ENCODE measurements around the gene KCNT1. TPM values are rescaled to one million over a fixed set of nuclear protein-coding genes. Genes with fewer than 3 reads are reported as not detected.

Gene KCNT1
- total RNA-seq, 1 donor from 2014 or later = not detected

- Mint-ChIP-seq H3K9me3 (ENCODE audit: unreplicated experiment) (peaks cover 2% of the 10 kb centered on the region), H3K27ac (ENCODE audit: unreplicated experiment) (no peak overlapping the region), H3K4me3 (ENCODE audit: unreplicated experiment) (no peak overlapping the region), H3K27me3 (ENCODE audit: low read depth, unreplicated experiment) (peaks cover 31% of the 10 kb centered on the region), H3K4me1 (ENCODE audit: low read depth, unreplicated experiment) (no peaks in the 10 kb centered on the region), H3K36me3 (ENCODE audit: low read depth, unreplicated experiment) (no peaks in the 10 kb centered on the region)
- Histone ChIP-seq H2AFZ (ENCODE audit: low read depth, low read length) (no peak overlapping the region), H3K9me3 (ENCODE audit: insufficient read depth, low read depth, low read length) (peaks cover 5% of the 10 kb centered on the region), H3K27ac (ENCODE audit: low read depth, low read length) (no peak overlapping the region), H3K27me3 (ENCODE audit: insufficient read depth, low read length) (no peaks in the 10 kb centered on the region), H3K4me1 (ENCODE audit: insufficient read depth, low read length) (no peaks in the 10 kb centered on the region), H3K4me3 (ENCODE audit: insufficient read depth, low read depth, low read length) (no peak overlapping the region), H4K20me1 (ENCODE audit: insufficient read depth, low read length) (no peaks in the 10 kb centered on the region), H3K4me2 (ENCODE audit: low read length) (no peak overlapping the region), H3K79me2 (ENCODE audit: insufficient read depth, low read length) (no peaks in the 10 kb centered on the region), H3K36me3 (ENCODE audit: insufficient read depth, low read length) (no peaks in the 10 kb centered on the region), H3K9ac (ENCODE audit: low read length) (no peak overlapping the region)
- DNase-seq (ENCODE audit: low read depth) (no peak), FAIRE-seq (no peak)
- TF ChIP-seq EZH2 (IDR thresholded peaks at IDR 0.05; ENCODE audit: insufficient read depth, low read length) (no peak), CTCF (IDR thresholded peaks at IDR 0.05; ENCODE audit: insufficient read depth, low read depth, low read length) (no peak)
These were observed 54.6 kb downstream of the KCNT1 start for GRCh38 chr9:135756576-135756975.

- no peaks in the 10 kb centered on the region for H3K4me1 ChIP-seq (ENCODE audit: insufficient read depth, low read length)
- H2AFZ ChIP-seq (ENCODE audit: low read depth, low read length) = no peak overlapping the region
- Mint-ChIP-seq H3K27ac (ENCODE audit: unreplicated experiment) (no peak overlapping the region), H3K4me3 (ENCODE audit: unreplicated experiment) (no peak overlapping the region), H3K27me3 (ENCODE audit: low read depth, unreplicated experiment) (peaks cover 31% of the 10 kb centered on the region), H3K36me3 (ENCODE audit: low read depth, unreplicated experiment) (no peaks in the 10 kb centered on the region), H3K4me1 (ENCODE audit: low read depth, unreplicated experiment) (no peaks in the 10 kb centered on the region), H3K9me3 (ENCODE audit: unreplicated experiment) (peaks cover 2% of the 10 kb centered on the region)
- H3K9me3 ChIP-seq (ENCODE audit: insufficient read depth, low read depth, low read length) = peaks cover 5% of the 10 kb centered on the region
- H4K20me1 ChIP-seq (ENCODE audit: insufficient read depth, low read length) = no peaks in the 10 kb centered on the region
- H3K4me2 ChIP-seq (ENCODE audit: low read length) = no peak overlapping the region
- no peak overlapping the region for H3K4me3 ChIP-seq (ENCODE audit: insufficient read depth, low read depth, low read length)
- no peak for FAIRE-seq
- no peak overlapping the region for H3K9ac ChIP-seq (ENCODE audit: low read length)
- DNase-seq (ENCODE audit: low read depth) = no peak
- H3K27me3 ChIP-seq (ENCODE audit: insufficient read depth, low read length) = no peaks in the 10 kb centered on the region
- no peak for TF ChIP-seq EZH2 (IDR thresholded peaks at IDR 0.05; ENCODE audit: insufficient read depth, low read length)
- TF ChIP-seq CTCF (IDR thresholded peaks at IDR 0.05; ENCODE audit: insufficient read depth, low read depth, low read length) = no peak
- no peaks in the 10 kb centered on the region for H3K79me2 ChIP-seq (ENCODE audit: insufficient read depth, low read length)
- no peaks in the 10 kb centered on the region for H3K36me3 ChIP-seq (ENCODE audit: insufficient read depth, low read length)
- H3K27ac ChIP-seq (ENCODE audit: low read depth, low read length) = no peak overlapping the region
These were observed 55.4 kb downstream of the KCNT1 start for GRCh38 chr9:135757356-135757755.

GRCh38 chr9:135758056-135758455 lies 56.1 kb downstream of the KCNT1 start:
- no peak overlapping the region for H3K4me2 ChIP-seq (ENCODE audit: low read length)
- no peak overlapping the region for H3K4me3 ChIP-seq (ENCODE audit: insufficient read depth, low read depth, low read length)
- FAIRE-seq = no peak
- H4K20me1 ChIP-seq (ENCODE audit: insufficient read depth, low read length) = no peaks in the 10 kb centered on the region
- no peaks in the 10 kb centered on the region for H3K36me3 Mint-ChIP-seq (ENCODE audit: low read depth, unreplicated experiment)
- no peak overlapping the region for H3K27ac ChIP-seq (ENCODE audit: low read depth, low read length)
- H3K79me2 ChIP-seq (ENCODE audit: insufficient read depth, low read length) = no peaks in the 10 kb centered on the region
- H3K9me3 ChIP-seq (ENCODE audit: insufficient read depth, low read depth, low read length) = peaks cover 5% of the 10 kb centered on the region
- no peaks in the 10 kb centered on the region for H3K36me3 ChIP-seq (ENCODE audit: insufficient read depth, low read length)
- no peak overlapping the region for H2AFZ ChIP-seq (ENCODE audit: low read depth, low read length)
- H3K9ac ChIP-seq (ENCODE audit: low read length) = no peak overlapping the region
- H3K4me3 Mint-ChIP-seq (ENCODE audit: unreplicated experiment) = no peak overlapping the region
- H3K27me3 Mint-ChIP-seq (ENCODE audit: low read depth, unreplicated experiment) = peaks cover 25% of the 10 kb centered on the region
- no peaks in the 10 kb centered on the region for H3K4me1 Mint-ChIP-seq (ENCODE audit: low read depth, unreplicated experiment)
- no peaks in the 10 kb centered on the region for H3K27me3 ChIP-seq (ENCODE audit: insufficient read depth, low read length)
- H3K4me1 ChIP-seq (ENCODE audit: insufficient read depth, low read length) = no peaks in the 10 kb centered on the region
- no peak for DNase-seq (ENCODE audit: low read depth)
- TF ChIP-seq CTCF (IDR thresholded peaks at IDR 0.05; ENCODE audit: insufficient read depth, low read depth, low read length) (no peak), EZH2 (IDR thresholded peaks at IDR 0.05; ENCODE audit: insufficient read depth, low read length) (no peak)
- no peak overlapping the region for H3K27ac Mint-ChIP-seq (ENCODE audit: unreplicated experiment)
- H3K9me3 Mint-ChIP-seq (ENCODE audit: unreplicated experiment) = no peaks in the 10 kb centered on the region
